NCI-H2196 (cell line): Measurements from ENCODE around the gene TBC1D9B.
"Not testable (repeated sequence)": the region's sequence is repeated elsewhere in the genome, so short reads cannot be mapped to it uniquely, and the experiment has no call there.

Experiments used
- DNase-seq: peaks from one replicate; lab custom pipeline; 2025; ENCODE audit not compliant: unreplicated experiment; lab: John Stamatoyannopoulos, UW

The TBC1D9B gene

GRCh38 chr5:179840321-179840720 lies 67.4 kb downstream of the TBC1D9B start:
- no peak for DNase-seq

- DNase-seq, result no peak
Measured at GRCh38 chr5:179839328-179840256, 68.1 kb downstream of the TBC1D9B start.

- DNase-seq, result no peak
Measured at GRCh38 chr5:179837076-179838011, 70.4 kb downstream of the TBC1D9B start.

- no peak for DNase-seq
Measured at GRCh38 chr5:179836225-179837019, 71.3 kb downstream of the TBC1D9B start.

GRCh38 chr5:179834871-179835270 lies 72.8 kb downstream of the TBC1D9B start:
- not testable (repeated sequence) for DNase-seq

GRCh38 chr5:179834120-179834519 lies 73.6 kb downstream of the TBC1D9B start:
- DNase-seq, result no peak

GRCh38 chr5:179833709-179834070 lies 74.0 kb downstream of the TBC1D9B start:
- no peak for DNase-seq

GRCh38 chr5:179833056-179833708 lies 74.5 kb downstream of the TBC1D9B start:
- no peak for DNase-seq

- no peak for DNase-seq
Measured at GRCh38 chr5:179832039-179832745, 75.5 kb downstream of the TBC1D9B start.

GRCh38 chr5:179830818-179831468 lies 76.8 kb downstream of the TBC1D9B start:
- DNase-seq, result no peak

- DNase-seq, result no peak
Measured at GRCh38 chr5:179829732-179830435, 77.8 kb downstream of the TBC1D9B start.

GRCh38 chr5:179828756-179829421 lies 78.8 kb downstream of the TBC1D9B start:
- no peak for DNase-seq

GRCh38 chr5:179827680-179828079 lies 80.0 kb downstream of the TBC1D9B start:
- no peak for DNase-seq

GRCh38 chr5:179825655-179826182 lies 82.0 kb downstream of the TBC1D9B start:
- DNase-seq, result no peak

GRCh38 chr5:179824745-179825112 lies 83.0 kb downstream of the TBC1D9B start:
- DNase-seq, result no peak

- no peak for DNase-seq
Measured at GRCh38 chr5:179823937-179824744, 83.6 kb downstream of the TBC1D9B start.

- DNase-seq, result no peak
Measured at GRCh38 chr5:179822444-179822990, 85.2 kb downstream of the TBC1D9B start.
